Measurements from ENCODE around the gene FERMT3.

FERMT3 gene

DNA sequence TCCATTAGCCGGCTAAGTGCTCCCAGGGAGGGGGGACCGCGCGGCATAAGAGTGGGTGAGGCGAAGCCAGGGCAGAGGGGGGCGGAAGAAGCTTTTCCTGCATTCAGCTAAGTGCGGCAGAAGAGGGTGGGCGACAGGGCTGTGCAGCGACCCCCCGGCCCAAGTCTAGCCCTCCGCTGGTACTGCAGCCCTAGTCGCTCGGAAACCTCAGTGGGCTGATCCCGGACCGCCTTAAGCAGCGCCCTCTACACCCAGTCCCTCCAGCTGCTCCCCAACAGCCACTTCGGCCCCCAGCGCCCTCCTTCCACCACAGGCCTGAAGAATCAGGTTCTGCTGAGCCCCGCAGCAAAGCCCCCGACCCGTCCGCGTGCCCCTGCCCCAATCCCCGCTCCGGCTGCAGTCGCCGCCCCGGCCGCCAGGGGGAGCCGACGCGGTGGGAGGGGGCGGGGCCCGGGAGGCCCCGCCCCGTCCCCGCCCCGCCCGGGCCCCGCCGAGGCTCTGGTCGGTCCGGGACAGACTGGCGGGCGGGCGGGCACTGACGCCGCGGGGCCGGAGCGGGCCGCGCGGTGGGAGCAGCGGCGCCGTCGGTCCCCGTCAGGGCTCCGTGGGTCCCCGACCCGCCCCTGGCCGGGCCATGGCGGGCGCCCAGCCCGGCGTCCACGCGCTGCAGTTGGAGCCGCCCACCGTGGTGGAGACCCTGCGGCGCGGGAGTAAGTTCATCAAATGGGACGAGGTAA, 44.7 kb downstream of the FERMT3 start, which contains the start of gene PLCB3:
Gene PLCB3 (plus strand): TSS at position 515 of the 737 bp plus-strand sequence. CDS start 120 bp downstream, at position 635.
- no peak for DNase-seq

DNA sequence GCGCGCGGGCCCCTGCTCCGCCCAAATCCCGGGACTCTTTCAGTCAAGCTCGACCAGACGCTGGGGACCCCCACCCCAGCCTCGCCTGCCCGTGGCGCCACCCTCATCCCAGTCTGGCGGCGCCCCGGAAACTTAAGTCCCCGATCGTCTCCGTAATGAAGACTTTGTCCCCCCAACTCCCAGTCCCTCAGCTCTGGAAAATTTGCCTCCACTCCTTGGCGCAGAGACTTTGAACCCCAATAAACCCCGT, 45.2 kb downstream of the FERMT3 start:
- DNase-seq: no peak

DNA sequence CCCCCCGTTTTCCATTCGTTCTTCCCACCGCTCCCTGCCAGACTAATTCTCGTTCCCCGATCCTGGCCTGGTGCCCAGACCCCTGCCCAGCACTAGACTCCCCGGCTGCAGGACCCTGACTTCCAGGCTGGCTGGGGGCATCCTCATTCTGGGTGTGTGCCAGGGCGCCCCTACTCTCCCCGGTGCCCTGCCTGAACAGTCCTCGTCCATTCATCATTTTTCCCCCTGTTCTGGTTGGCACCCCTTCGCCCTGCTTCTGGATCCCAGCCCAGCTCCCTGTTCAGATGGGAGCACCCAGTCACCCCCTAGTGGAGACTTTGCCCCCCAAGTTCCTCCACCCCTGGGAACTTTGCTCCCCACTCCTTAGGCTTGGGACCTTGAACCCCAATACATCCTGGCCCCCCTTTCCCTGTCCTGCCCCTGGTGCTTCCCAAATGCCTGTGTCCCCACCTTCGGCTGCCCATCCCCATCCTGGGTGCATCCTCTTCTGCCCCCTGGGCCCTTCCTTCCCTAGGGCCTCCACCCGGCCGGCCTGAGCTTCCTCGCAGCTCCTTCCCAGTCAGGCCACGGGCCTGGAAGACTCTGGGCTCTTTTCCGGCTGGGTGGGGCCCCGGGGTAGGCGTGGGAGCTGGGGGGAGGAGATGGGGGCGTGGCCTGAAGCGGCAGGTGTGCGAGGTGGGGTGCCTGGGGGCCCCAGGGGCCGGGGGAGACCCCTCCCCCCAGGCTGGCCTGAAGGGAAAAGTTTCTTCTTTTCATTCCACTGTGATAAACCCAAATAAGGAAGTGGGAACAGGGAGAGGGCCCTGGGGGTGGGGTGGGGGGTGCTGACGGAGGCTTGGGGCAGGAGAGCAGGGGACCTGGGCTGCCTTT, 45.7 kb downstream of the FERMT3 start:
- no peak for DNase-seq

DNA sequence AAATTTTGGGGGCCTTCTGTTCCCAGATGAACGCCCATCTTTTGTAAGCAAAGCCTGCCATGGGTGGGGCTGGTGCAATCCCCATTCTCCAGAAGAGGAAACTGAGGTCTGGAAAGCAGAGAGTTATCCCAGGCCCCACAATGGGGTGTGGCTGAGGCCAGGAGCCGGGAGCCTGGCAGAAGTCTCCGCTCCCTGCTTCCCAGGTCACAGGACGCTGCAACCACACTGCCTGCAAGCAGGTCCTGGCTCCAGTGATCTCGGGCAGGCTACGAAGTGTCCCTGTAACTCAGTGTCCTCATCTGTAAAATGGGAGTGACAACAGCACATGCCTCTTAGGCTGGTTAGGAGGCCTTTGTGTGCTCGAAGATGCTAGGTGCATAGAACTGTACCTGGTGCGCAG, 46.5 kb downstream of the FERMT3 start:
- DNase-seq: no peak

DNA sequence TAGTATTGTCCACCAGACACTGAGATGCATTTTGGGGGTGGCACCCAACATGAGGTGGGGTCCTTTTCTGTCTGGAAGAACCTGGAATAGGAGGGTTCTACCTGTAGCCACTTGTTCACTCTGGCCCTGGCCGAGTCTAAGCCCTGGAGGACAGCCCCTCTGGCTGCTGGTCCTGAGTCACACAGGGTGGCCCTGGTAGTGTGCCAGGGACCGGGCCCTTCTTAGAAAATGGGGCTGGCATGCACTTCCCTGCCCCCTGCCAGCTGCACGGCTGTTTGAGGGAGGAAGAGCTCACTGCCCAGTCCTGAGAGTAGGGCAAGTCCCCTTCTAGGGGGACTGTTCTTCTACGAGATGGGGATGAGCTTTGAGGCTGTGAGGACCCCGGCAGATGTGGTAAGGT, 47.0 kb downstream of the FERMT3 start:
- DNase-seq: no peak

DNA sequence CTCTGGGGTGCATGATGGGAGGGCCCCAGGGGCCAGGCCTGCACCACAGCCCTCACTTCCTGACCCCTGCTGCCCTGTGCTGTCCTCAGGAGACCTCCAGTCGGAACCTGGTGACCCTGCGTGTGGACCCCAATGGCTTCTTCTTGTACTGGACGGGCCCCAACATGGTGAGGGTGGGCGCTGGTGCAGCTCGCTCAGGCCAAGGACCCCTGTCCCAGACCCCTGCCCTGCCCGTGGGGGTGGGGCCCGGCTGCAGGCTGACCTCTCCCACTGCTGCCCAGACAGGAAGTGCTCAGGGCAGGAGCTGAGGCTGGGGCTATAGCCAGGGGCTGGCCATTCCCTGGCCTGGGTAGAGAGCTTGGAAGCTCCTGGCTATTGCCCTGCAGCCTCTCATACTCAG, 47.8 kb downstream of the FERMT3 start:
- DNase-seq: no peak

DNA sequence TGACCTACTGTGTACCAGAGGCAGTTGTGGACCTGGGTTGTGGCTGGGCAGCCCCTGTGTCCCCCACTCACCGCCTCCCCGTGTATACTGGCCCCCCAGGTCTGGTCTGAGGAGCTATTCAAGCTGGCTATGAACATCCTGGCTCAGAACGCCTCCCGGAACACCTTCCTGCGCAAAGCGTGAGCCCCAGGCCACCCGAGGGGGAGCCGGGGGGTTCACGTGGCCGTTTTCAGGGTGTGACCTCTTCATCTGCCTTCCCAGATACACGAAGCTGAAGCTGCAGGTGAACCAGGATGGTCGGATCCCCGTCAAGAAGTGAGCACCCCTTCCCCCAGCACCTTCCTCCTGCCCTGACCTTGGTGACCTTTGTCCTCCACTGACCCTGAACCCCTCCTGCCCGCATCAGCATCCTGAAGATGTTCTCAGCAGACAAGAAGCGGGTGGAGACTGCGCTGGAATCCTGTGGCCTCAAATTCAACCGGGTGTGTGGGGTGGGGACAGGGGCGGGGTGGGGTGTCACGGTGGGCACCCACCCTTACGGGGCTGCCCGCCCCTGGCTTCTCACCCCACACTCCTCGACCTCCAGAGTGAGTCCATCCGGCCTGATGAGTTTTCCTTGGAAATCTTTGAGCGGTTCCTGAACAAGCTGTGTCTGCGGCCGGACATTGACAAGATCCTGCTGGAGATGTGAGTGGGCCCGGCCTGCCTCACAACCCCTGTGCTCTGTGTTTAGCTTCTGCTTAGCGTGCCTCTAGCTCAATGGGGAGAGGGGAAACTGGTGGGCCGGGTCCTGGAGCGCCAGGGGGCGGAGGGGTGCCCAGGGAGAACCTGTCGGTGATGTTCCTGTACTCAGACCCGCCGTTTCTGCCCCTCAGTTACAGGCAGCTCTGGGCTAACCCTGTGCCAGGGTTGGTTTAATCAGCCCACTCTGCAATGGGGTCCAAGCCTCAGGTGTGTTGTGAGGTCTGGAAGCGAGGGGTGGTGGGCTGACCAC, 48.9 kb downstream of the FERMT3 start:
- no peak for DNase-seq

DNA sequence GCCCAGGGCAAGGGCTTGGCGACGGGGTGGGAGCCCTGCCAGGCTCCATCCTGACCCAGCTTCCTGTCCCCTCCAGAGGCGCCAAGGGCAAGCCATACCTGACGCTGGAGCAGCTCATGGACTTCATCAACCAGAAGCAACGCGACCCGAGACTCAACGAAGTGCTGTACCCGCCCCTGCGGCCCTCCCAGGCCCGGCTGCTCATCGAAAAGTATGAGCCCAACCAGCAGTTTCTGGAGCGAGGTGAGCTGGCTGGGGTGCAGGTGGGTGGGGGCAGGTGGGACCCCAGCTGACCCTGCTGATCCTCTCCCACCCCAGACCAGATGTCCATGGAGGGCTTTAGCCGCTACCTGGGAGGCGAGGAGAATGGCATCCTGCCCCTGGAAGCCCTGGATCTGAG, 49.8 kb downstream of the FERMT3 start:
- DNase-seq: no peak

DNA sequence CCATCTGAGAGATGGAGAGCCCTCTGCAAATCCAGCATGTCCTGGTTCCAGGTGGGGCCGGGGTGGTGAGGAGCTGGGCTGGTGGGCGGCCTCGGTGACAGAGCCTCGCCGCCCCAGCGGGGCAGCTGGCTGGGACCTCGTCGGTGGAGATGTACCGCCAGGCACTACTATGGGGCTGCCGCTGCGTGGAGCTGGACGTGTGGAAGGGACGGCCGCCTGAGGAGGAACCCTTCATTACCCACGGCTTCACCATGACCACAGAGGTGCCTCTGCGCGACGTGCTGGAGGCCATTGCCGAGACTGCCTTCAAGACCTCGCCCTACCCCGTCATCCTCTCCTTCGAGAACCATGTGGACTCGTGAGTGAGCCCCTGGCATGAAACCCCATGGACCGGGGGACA, 51.8 kb downstream of the FERMT3 start:
- no peak for DNase-seq

DNA sequence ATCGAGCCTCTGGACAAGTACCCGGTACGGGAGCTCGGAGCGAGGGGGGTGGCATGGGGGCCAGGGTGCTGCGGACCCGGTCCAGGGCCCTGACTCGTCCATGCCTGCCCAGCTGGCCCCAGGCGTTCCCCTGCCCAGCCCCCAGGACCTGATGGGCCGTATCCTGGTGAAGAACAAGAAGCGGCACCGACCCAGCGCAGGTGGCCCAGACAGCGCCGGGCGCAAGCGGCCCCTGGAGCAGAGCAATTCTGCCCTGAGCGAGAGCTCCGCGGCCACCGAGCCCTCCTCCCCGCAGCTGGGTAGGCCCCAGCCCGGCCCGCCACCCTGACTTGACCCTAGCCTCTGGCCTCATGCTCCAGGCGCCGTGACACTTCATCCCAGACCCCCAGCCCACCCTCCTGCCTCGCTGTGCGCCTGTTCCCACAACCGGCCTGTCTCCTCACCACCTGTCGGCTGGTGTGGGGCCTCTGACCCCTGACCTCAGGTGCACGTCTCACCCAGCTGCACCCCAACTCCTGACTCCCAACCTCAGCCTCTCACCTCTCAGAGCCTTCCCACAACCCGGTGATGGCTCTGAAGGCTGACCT, 52.5 kb downstream of the FERMT3 start:
- no peak for DNase-seq

DNA sequence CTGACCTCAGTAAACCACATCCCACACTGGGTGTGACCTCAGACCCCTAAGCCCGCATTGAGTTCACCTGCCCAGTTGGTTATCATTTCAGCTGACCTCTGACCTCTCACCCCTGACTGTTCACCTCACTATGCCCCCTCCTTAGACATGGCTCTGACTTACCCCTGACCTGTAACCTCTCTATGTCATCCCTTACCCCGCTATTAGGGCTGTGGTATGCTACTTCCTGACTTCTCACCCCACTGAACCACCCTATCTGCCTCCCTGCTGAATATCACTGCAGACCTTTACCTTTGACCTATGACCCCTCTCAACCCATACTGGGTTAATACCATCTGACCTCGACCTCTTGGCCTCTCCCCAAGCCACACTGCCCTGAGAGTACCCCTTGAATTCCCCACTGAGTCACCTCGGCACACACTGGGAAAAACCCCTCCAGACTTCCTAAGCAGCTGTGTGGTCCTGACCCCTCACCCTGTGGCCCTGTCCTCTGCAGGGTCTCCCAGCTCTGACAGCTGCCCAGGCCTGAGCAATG, 53.1 kb downstream of the FERMT3 start:
- DNase-seq: no peak

DNA sequence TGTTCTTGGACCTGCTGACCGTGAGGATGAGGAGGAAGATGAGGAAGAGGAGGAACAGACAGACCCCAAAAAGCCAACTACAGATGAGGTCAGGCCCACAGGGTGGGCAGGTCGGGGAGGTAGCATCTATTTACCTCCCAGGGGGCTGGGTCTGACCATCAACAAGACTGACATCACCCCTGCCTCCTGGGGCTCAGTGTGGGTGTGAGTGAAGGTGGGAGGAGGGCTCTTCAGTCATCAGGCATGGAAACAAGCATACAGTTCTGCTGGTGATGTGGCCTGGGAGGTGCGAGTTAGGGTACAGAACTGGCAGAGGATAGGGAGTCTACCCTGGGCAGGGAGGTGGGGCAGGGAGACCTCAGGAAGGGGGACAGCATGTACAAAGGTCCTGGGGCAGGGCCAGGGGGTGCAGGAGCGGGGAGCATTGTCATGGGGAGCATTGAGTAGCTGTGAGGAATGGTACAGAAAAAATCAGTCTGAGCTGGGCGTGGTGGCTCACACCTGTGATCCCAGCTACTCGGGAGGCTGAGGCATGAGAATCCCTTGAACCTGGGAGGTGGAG, 53.7 kb downstream of the FERMT3 start:
- DNase-seq: no peak

DNA sequence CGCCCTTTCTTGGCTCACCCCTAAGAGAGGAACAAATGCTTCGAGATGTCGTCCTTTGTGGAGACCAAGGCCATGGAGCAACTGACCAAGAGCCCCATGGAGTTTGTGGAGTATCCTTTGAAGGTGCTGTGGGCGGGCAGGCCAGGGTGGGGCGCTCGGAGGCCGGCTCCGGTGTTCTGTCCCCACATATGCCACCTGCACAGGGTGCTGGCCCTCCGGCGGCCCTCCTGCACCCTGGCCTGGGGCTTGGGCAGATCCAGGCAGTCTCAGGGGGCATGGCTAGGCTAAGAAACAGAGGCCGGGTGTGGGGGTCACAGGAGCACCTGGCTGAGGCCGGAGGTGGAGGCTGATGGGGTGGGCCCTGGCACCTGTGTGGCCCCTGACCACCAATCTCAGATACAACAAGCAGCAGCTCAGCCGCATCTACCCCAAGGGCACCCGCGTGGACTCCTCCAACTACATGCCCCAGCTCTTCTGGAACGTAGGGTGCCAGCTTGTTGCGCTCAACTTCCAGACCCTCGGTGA, 55.1 kb downstream of the FERMT3 start:
- DNase-seq: no peak

DNA sequence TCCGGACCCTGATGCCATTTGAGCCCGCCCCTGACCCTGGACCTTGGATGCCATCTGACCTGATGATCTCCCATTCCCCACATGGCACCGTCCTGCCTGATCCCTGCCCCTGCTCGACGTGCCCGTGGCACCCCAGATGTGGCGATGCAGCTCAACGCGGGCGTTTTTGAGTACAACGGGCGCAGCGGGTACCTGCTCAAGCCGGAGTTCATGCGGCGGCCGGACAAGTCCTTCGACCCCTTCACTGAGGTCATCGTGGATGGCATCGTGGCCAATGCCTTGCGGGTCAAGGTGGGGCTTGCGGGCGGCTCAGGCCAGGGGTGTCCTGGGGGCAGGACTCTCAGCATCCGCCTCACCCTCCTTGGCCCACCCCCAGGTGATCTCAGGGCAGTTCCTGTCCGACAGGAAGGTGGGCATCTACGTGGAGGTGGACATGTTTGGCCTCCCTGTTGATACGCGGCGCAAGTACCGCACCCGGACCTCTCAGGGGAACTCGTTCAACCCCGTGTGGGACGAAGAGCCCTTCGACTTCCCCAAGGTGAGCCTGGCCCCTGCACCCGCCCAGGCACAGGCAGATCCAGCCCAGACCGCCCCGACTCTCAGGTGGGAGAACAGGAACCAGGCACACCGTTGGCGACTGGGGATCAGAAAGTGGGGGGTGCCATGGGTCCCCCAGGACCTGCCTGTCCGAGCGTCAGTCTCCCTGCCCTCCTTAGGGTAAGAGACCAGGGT, 55.9 kb downstream of the FERMT3 start:
- no peak for DNase-seq

DNA sequence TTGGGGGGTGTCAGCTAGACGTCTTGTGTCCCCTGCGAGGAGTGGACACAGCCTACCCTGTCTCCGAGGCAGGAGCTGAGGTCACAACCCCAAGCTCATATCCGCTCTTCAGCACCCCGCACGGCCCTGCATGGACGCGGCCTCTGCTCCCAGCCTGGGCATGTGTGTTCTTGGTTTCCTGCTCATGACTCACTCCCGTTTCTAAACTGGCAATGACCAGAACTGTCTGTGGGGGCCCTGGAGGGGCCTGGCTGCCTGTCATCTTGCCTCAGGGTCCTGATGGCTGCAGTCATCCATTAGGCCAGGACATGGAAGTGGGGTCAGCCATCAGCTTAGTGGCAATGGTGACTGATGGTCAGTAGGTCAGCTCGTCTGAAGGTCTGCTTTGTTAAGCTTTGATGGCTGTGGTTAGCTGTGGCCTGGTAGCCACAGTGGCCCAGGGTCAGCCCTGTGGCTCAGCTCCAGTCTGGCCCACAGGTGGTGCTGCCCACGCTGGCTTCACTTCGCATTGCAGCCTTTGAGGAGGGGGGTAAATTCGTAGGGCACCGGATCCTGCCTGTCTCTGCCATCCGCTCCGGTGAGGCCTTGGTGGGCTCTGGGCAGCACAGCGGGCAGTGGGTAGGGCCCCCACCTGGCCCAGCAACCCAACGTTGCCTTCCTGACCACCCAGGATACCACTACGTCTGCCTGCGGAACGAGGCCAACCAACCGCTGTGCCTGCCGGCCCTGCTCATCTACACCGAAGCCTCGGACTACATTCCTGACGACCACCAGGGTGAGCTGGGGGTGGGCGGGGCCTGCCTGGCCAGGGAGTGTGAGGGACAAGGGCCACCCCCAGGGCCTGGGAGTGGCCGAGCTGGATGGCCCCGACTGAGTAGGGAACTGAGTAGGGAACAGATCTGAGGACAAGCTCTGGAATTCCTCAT, 56.8 kb downstream of the FERMT3 start:
- DNase-seq: no peak

DNA sequence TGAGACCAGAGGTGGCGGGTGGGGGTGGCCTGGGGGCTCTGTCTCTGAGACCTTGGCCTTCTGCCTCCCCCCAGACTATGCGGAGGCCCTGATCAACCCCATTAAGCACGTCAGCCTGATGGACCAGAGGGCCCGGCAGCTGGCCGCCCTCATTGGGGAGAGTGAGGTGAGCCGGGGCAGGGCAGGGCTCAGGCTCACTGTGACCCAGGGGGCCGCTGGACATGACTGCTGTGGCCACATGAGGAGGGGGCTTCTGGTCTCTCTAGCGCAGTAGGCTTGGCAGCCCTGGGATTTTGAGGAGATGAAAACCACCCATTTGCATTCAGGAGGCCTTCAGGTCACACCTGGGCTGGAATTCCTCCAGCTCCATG, 57.4 kb downstream of the FERMT3 start:
- no peak for DNase-seq

DNA sequence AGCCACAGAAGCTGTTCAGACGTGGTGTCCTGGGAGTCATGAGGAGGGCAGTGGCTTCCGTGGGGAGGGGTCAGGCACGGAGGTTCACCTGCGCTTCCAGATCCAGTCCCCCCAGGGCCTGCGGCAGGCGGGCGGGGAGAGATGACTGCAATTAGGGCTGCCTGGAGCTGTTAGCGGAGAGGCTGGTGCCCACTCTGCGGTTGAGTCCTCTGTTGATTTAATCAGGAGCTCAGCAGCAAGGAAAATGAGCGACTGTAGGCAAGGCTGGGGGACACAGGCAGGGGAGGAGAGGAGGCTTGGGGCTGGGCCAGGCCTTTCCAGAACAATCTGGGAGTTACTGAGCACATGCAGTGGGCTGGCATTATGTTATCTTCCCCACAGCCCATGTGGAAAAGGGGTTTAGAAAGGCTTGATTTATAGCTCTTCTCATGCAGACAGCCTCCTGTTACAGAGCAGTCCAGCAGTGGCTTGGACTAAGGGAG, 57.9 kb downstream of the FERMT3 start:
- no peak for DNase-seq

DNA sequence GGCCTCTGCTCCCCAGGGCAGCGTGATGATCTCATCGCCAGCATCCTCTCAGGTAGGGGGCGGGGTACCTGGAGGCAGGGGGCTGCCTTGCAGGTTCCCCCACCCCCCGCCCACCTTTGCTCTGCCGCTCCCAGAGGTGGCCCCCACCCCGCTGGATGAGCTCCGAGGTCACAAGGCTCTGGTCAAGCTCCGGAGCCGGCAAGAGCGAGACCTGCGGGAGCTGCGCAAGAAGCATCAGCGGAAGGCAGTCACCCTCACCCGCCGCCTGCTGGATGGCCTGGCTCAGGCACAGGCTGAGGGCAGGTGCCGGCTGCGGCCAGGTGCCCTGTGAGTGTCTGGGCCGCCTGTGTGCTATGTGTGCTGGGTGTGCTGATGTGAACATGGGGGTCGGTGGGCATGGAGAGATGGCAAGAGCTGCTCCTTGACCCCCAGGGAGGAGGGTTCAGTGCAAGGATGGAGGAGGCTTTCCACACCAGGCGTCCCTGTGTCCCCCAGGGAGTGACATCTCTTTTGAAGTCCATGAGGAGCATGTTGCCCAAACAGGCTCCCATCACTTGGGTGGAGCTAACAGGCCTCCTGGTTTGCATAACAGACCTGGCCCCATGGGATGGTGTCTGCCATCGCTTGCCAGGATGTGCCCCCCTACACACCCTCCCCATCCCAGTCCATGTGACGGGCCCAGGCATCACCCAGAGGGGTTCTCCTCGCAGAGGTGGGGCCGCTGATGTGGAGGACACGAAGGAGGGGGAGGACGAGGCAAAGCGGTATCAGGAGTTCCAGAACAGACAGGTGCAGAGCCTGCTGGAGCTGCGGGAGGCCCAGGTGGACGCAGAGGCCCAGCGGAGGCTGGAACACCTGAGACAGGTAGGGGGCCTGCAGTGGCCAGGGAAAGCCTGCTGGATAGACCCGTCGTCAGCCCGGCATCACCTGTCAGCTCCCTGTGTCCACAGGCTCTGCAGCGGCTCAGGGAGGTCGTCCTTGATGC, 58.9 kb downstream of the FERMT3 start:
- no peak for DNase-seq

DNA sequence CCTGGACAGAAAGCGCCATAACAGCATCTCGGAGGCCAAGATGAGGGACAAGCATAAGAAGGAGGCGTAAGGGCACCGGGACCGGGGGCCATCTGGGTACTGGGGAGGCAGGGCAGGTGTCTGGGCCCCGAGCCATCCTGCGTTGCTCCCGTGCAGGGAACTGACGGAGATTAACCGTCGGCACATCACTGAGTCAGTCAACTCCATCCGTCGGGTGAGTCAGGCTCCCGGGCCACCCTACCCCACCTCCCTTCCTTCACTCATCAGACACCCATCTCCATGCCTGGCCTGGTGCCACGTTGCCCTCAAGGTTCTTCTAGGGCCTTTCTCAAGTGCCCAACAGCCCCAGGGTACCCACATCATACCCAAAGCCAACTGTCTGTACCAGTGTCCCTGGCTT, 59.8 kb downstream of the FERMT3 start:
- no peak for DNase-seq
